Caco-2 (cell line): ENCODE data around the gene FAM227A. TPM values are rescaled to one million over a fixed set of nuclear protein-coding genes. Genes with fewer than 3 reads are reported as not detected.

Source experiments
- BruUV-seq: library from RNA; stranded (reverse); fragments of 400-500 nt; replicated peaks from 2 replicates; lab custom pipeline; 2021; lab: Mats Ljungman, UMichigan
- CTCF ChIA-PET: fragments of 300-600 bp; sonication (Branson Sonifier 250); formaldehyde crosslinking; loops from one replicate; lab custom pipeline; 2022; ENCODE audit warnings: antibody characterized with exemption; lab: Charles Lee
- POLR2A ChIA-PET: fragments of 300-600 bp; sonication (Branson Sonifier 250); formaldehyde crosslinking; loops from one replicate; lab custom pipeline; 2022; ENCODE audit warnings: antibody characterized with exemption; lab: Charles Lee
- DNase-seq, 2 experiments: peaks; one replicate each; pipeline versions ENCODE4 v3.0.0 to v3.0.0-alpha.2; 2020 to 2022
- H3K27me3 ChIP-seq: replicated peaks from 2 replicates; pipeline ENCODE4 v1.6.0; 2011; ENCODE audit warnings: low read length; ENCODE audit not compliant: control insufficient read depth, insufficient read depth
- H3K36me3 ChIP-seq: 2 replicates; pipeline ENCODE4 v1.5.1; 2011; ENCODE audit warnings: low read length; ENCODE audit not compliant: control insufficient read depth, insufficient read depth
- H3K4me1 ChIP-seq: fragments of 250-450 bp; sonication (Bioruptor Pico); 2 replicates; pipeline ENCODE4 v1.5.1; 2020; ENCODE audit warnings: mild to moderate bottlenecking
- H3K4me3 ChIP-seq: 2 replicates; pipeline ENCODE4 v1.5.1; 2011; ENCODE audit warnings: low read depth, mild to moderate bottlenecking, control low read depth, low read length
- H3K9me3 ChIP-seq: fragments of 250-450 bp; sonication (Bioruptor Pico); 2 replicates; pipeline ENCODE4 v1.5.1; 2020; ENCODE audit warnings: mild to moderate bottlenecking, moderate library complexity
- H3K27ac Mint-ChIP-seq: one replicate; pipeline ENCODE4 v1.8.0; 2022; ENCODE audit warnings: mixed read lengths; ENCODE audit not compliant: unreplicated experiment
- H3K27me3 Mint-ChIP-seq: one replicate; pipeline ENCODE4 v1.8.0; 2022; ENCODE audit warnings: mixed read lengths; ENCODE audit not compliant: insufficient read depth, unreplicated experiment
- H3K36me3 Mint-ChIP-seq: one replicate; pipeline ENCODE4 v1.8.0; 2022; ENCODE audit warnings: mild to moderate bottlenecking, mixed read lengths; ENCODE audit not compliant: insufficient read depth, unreplicated experiment
- H3K4me1 Mint-ChIP-seq: one replicate; pipeline ENCODE4 v1.8.0; 2022; ENCODE audit warnings: low read depth, mixed read lengths; ENCODE audit not compliant: unreplicated experiment
- H3K4me3 Mint-ChIP-seq: one replicate; pipeline ENCODE4 v1.8.0; 2022; ENCODE audit warnings: mild to moderate bottlenecking, moderate library complexity, mixed read lengths; ENCODE audit not compliant: unreplicated experiment
- H3K9me3 Mint-ChIP-seq: one replicate; pipeline ENCODE4 v1.8.0; 2022; ENCODE audit warnings: mixed read lengths; ENCODE audit not compliant: unreplicated experiment
- intact Hi-C: fragments of 100-400 bp; cut with micrococcal nuclease; formaldehyde crosslinking; loops from one replicate; pipeline ENCODE4 v1.10.0; 2022; ENCODE audit not compliant: unreplicated experiment
- total RNA-seq: library from RNA; stranded (reverse); gene quantifications from 2 replicates; pipeline ENCODE4 v1.2.3, GENCODE V29; 2022
- TF ChIP-seq, protein P1 (sequence below), 2 experiments: fragments of 200-600 bp in 1 of 2; IDR thresholded peaks; 1 replicate in 1 of 2; 2 replicates in 1 of 2; pipeline versions ENCODE4 v1.5.1 to v1.8.0; 2011 to 2022; ENCODE audit warnings: antibody characterized with exemption in 1 of 2, control low read depth in 1 of 2, inconsistent platforms in 1 of 2, low read depth in 1 of 2, low read length in 1 of 2, mild to moderate bottlenecking in 1 of 2, moderate library complexity in 1 of 2; ENCODE audit not compliant: insufficient read depth in 1 of 2, severe bottlenecking in 1 of 2, unreplicated experiment in 1 of 2

Gene FAM227A
- total RNA-seq, 1 experiment from 2014 or later, result 0.73 TPM

DNA sequence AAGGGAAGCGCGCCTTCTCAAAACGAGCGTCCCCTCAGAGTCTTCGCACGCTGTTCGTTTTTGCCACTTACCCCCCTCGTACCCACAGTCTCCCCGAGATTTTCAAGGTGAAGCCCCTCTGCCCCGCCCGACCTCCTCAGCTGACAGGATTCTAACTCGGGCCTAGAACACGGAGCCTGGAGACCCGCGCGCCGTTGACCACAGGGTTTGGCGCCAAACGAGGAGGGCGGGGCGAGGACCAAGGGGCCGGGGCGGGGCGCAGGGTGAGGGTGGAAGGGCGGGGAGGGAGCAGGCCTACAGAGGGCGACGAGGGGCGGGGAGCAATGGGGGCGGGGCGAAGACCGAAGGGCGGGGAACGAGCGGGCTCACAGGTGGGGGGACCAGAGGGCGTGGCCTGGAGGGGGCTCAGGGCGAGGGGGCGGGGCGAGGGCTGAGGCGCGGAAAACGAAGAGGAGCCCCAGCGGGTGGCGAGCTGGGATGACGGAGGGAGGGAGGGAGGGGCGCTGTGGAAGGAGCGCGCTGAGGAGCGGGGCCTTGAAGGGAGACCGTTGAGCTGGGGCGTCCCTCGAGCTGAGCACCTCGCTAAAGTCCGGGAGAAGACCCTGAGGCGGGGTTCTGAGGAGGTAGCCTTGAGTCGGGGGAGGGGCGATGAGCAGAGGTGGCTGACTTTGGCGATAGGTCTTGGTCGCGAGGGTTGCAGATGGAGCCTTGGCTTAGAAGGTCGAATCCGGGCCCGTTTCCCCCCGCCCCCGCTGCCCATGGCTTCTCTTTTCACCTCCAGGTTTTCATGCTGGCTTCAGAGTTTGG, 86.0 kb downstream of the FAM227A start, which contains the start of gene DMC1:
TSS of gene DMC1 (minus strand) at position 212 of the 807 bp plus-strand sequence. CDS start 1,927 bp downstream, outside the sequence.
- Mint-ChIP-seq H3K4me1 (peaks cover 11% of the 10 kb centered on the region), H3K27me3 (no peaks in the 10 kb centered on the region), H3K9me3 (no peaks in the 10 kb centered on the region), H3K27ac (peak within 1 kb of the TSS; percentile 82), H3K4me3 (peak within 1 kb of the TSS; percentile 87), H3K36me3 (no peaks in the 10 kb centered on the region)
- ChIA-PET CTCF (interaction anchor here (0.6 to 0.7 kb wide), 2 partner anchors 80 to 518 kb away, joined by 4 to 5 read pairs; no protein-coding TSS in a partner anchor), POLR2A (no interaction called here)
- Histone ChIP-seq H3K4me1 (peaks cover 5% of the 10 kb centered on the region; the same call in 1 of the 2 replicates), H3K9me3 (no peaks in the 10 kb centered on the region), H3K36me3 (no peaks in the 10 kb centered on the region), H3K27me3 (no peaks in the 10 kb centered on the region), H3K4me3 (peak within 1 kb of the TSS; percentile 92)
- peak; percentile 92 to 96 for DNase-seq
- no TSS peak for BruUV-seq
- intact Hi-C loops, result loop anchor here (1.0 to 5.0 kb wide), 3 partner anchors 88 to 518 kb away; partner anchors contain the start of gene MAFF
- TF ChIP-seq, protein P1, sequence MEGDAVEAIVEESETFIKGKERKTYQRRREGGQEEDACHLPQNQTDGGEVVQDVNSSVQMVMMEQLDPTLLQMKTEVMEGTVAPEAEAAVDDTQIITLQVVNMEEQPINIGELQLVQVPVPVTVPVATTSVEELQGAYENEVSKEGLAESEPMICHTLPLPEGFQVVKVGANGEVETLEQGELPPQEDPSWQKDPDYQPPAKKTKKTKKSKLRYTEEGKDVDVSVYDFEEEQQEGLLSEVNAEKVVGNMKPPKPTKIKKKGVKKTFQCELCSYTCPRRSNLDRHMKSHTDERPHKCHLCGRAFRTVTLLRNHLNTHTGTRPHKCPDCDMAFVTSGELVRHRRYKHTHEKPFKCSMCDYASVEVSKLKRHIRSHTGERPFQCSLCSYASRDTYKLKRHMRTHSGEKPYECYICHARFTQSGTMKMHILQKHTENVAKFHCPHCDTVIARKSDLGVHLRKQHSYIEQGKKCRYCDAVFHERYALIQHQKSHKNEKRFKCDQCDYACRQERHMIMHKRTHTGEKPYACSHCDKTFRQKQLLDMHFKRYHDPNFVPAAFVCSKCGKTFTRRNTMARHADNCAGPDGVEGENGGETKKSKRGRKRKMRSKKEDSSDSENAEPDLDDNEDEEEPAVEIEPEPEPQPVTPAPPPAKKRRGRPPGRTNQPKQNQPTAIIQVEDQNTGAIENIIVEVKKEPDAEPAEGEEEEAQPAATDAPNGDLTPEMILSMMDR (IDR thresholded peaks at IDR 0.05; ENCODE audit: insufficient read depth in 1 of 2, low read depth in 1 of 2, low read length in 1 of 2, severe bottlenecking in 1 of 2, unreplicated experiment in 1 of 2), result no peak

DNA sequence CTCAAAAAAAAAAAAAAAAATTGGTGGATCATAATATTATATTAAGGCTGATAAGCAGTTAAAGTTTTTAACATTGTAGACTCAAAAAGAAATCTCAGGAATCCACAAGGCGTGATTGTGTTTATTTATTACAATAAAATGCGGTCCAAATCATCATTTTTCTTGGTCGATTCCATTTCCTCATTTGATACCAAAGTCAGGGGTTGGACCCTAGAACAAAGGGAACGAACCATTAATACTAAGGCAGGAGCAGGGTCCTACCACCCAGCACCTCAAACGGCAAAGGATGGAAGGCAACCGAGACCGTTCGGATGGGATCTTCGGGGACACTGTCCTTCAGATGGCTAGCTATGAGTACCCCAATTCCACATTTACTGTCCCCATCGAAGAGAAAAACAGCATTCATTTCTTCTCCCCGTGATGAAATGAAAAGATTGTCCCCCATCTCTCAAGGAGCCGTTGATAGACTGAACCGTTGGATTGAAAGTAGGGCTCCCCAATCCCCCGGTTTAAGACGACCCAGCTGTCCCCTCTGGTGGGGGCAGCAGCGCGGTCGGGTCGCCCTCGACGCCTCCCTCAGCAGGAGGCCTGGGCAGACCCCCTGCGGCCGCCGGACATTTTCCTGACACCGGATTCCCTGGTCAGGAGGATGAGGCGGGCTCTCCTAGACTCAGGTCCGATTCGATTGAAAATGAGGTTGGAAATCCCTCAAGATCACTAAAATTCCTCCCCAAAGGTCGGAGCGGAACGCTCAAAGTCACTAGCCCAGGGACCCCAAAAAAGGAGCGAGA, 86.8 kb downstream of the FAM227A start:
- Histone ChIP-seq H3K36me3 (no peaks in the 10 kb centered on the region), H3K9me3 (no peaks in the 10 kb centered on the region), H3K4me3 (peak overlapping the region; percentile 92), H3K4me1 (peaks cover 5% of the 10 kb centered on the region; the same call in 1 of the 2 replicates), H3K27me3 (no peaks in the 10 kb centered on the region)
- TF ChIP-seq, protein P1 (IDR thresholded peaks at IDR 0.05; ENCODE audit: insufficient read depth in 1 of 2, low read depth in 1 of 2, low read length in 1 of 2, severe bottlenecking in 1 of 2, unreplicated experiment in 1 of 2), result no peak
- intact Hi-C loops, result no loop called here
- no peaks in the 10 kb centered on the region for H3K27me3 Mint-ChIP-seq
- H3K4me3 Mint-ChIP-seq, result peak overlapping the region; percentile 87
- H3K36me3 Mint-ChIP-seq, result no peaks in the 10 kb centered on the region
- H3K9me3 Mint-ChIP-seq, result no peaks in the 10 kb centered on the region
- peaks cover 11% of the 10 kb centered on the region for H3K4me1 Mint-ChIP-seq
- ChIA-PET POLR2A (no interaction called here), CTCF (interaction anchor here (0.6 kb wide), 1 partner anchor 79 kb away, joined by 4 read pairs; no protein-coding TSS in a partner anchor)
- DNase-seq, result no peak
- BruUV-seq, result TSS peak; percentile 86
- peak overlapping the region; percentile 82 for H3K27ac Mint-ChIP-seq
